Measurements from ENCODE around the gene RPL23. TPM values are rescaled to one million over a fixed set of nuclear protein-coding genes. Genes with fewer than 3 reads are reported as not detected.

Gene RPL23
- total and polyA plus RNA-seq, 9 of the 15 experiments (the other 6 are each of a cell fraction or from before 2014, with no cell fraction given) = 1,745 to 3,667 (median 3,096) TPM

DNA sequence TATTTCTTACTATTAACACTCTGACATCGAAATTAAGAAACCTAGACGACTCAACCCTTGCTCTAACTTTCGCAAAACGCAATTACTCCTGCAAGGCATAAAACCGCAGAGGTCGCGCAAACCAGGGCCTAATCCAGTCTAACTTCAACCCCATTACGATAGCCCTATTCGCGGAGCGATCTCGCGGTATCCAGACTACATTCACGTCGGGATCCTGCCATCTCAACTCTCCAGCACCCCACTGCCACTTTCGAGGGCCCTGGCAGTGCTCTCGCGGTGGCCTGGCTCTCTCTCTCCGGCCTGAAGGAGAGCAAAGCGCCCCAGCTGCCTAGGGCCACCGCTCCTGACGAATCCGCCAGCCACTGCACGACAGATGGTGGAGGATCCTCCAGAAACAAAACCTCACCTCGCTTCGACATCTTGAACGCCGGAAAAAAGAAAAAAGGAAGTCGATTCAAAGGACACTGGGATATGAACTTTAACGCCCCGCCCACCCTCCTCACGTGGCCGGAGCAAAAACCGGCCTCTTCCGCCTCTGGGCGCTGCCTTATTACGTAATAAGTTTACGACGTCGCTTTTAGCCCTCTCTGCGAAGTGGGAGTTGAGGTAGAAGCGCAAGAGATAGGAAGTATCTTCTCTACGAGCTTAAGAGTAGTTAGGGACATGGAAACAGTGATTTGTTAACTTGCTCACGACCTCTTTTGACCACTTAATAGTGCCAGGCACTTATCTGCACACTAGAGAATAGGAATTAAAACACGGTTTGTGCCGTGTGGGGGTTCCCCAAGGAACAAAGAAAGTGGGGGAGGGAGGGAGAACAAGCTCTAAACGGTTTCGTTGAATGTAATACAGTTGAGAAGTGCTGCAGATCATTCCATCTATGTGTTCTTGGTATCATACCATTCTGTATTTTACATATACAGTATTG, at the start of gene RPL23 (continued):
- TF ChIP-seq, protein P1, sequence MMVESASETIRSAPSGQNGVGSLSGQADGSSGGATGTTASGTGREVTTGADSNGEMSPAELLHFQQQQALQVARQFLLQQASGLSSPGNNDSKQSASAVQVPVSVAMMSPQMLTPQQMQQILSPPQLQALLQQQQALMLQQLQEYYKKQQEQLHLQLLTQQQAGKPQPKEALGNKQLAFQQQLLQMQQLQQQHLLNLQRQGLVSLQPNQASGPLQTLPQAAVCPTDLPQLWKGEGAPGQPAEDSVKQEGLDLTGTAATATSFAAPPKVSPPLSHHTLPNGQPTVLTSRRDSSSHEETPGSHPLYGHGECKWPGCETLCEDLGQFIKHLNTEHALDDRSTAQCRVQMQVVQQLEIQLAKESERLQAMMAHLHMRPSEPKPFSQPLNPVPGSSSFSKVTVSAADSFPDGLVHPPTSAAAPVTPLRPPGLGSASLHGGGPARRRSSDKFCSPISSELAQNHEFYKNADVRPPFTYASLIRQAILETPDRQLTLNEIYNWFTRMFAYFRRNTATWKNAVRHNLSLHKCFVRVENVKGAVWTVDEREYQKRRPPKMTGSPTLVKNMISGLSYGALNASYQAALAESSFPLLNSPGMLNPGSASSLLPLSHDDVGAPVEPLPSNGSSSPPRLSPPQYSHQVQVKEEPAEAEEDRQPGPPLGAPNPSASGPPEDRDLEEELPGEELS (CRISPR knock-in tag; IDR thresholded peaks at IDR 0.05; ENCODE audit: borderline replicate concordance) = no peak
- TF ChIP-seq RBM25 (IDR thresholded peaks at IDR 0.05; ENCODE audit: low read depth, low read length, severe bottlenecking) = no peak
- TF ChIP-seq ZNF77 (CRISPR knock-in tag; IDR thresholded peaks at IDR 0.05) = peak; percentile 58; the same call in 1 of the 2 replicates
- peak; percentile 91 for TF ChIP-seq C11orf30 (IDR thresholded peaks at IDR 0.05; ENCODE audit: low read depth)
- TF ChIP-seq SOX6 (IDR thresholded peaks at IDR 0.05) = peak; percentile 56; the same call in 1 of the 2 replicates
- no peak for TF ChIP-seq ZFP36 (IDR thresholded peaks at IDR 0.05; ENCODE audit: low read depth, low read length, partially characterized antibody)
- TF ChIP-seq CREB3 (tag; conservative IDR thresholded peaks at IDR 0.05; ENCODE audit: low read depth) = no peak
- 0 out of 2 replicates have a peak, but pooled peaks have one; percentile 45 for TF ChIP-seq PHTF2 (CRISPR knock-in tag; IDR thresholded peaks at IDR 0.05)
- peak; percentile 61; the same call in 1 of the 2 replicates for TF ChIP-seq TOE1 (IDR thresholded peaks at IDR 0.05; ENCODE audit: borderline replicate concordance)
- TF ChIP-seq TOE1 (CRISPR knock-in tag; IDR thresholded peaks at IDR 0.05; ENCODE audit: borderline replicate concordance, low read depth) = peak; percentile 67; the same call in 1 of the 2 replicates
- 0 out of 2 replicates have a peak, but pooled peaks have one; percentile 23 for TF ChIP-seq XRCC5 (IDR thresholded peaks at IDR 0.05; ENCODE audit: low read depth, low read length)
- no peak; the same call in 1 of the 2 replicates for TF ChIP-seq JUND (IDR thresholded peaks at IDR 0.05; ENCODE audit: borderline replicate concordance, low read depth, low read length)
- peak; percentile 29; the same call in 1 of the 3 replicates for TF ChIP-seq JUND (tag; IDR thresholded peaks at IDR 0.05; ENCODE audit: borderline replicate concordance, low read depth, low read length)
- peak; percentile 78 for TF ChIP-seq HBP1 (CRISPR knock-in tag; IDR thresholded peaks at IDR 0.05)
- peak; percentile 86; the same call in 1 of the 2 replicates for TF ChIP-seq MBD2 (IDR thresholded peaks at IDR 0.05; ENCODE audit: borderline replicate concordance, low read depth)
- TF ChIP-seq, protein P2, sequence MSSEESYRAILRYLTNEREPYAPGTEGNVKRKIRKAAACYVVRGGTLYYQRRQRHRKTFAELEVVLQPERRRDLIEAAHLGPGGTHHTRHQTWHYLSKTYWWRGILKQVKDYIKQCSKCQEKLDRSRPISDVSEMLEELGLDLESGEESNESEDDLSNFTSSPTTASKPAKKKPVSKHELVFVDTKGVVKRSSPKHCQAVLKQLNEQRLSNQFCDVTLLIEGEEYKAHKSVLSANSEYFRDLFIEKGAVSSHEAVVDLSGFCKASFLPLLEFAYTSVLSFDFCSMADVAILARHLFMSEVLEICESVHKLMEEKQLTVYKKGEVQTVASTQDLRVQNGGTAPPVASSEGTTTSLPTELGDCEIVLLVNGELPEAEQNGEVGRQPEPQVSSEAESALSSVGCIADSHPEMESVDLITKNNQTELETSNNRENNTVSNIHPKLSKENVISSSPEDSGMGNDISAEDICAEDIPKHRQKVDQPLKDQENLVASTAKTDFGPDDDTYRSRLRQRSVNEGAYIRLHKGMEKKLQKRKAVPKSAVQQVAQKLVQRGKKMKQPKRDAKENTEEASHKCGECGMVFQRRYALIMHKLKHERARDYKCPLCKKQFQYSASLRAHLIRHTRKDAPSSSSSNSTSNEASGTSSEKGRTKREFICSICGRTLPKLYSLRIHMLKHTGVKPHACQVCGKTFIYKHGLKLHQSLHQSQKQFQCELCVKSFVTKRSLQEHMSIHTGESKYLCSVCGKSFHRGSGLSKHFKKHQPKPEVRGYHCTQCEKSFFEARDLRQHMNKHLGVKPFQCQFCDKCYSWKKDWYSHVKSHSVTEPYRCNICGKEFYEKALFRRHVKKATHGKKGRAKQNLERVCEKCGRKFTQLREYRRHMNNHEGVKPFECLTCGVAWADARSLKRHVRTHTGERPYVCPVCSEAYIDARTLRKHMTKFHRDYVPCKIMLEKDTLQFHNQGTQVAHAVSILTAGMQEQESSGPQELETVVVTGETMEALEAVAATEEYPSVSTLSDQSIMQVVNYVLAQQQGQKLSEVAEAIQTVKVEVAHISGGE (CRISPR knock-in tag; IDR thresholded peaks at IDR 0.05) = peak in 1 of 3 experiments; percentile 71; a peak in 2 of 6 replicates
- peak; percentile 40; the same call in 1 of the 2 replicates for TF ChIP-seq ZKSCAN1 (IDR thresholded peaks at IDR 0.05; ENCODE audit: low read depth, low read length)
